ENCODE measurements around the gene CERS2. TPM values are rescaled to one million over a fixed set of nuclear protein-coding genes. Genes with fewer than 3 reads are reported as not detected.
"Not testable (repeated sequence)": the region's sequence is repeated elsewhere in the genome, so short reads cannot be mapped to it uniquely, and the experiment has no call there.

The CERS2 gene
- total RNA-seq, 1 donor = 84.8 TPM

GRCh38 chr1:150965605-150966004, 9.0 kb downstream of the CERS2 start:
- H3K9me3 ChIP-seq (ENCODE audit: low read depth, low read length) = no peaks in the 10 kb centered on the region
- H3K4me1 ChIP-seq (ENCODE audit: insufficient read depth, low read length) = peaks cover 6% of the 10 kb centered on the region
- no peak overlapping the region for H3K4me3 ChIP-seq (ENCODE audit: low read length)
- H3K27me3 ChIP-seq (ENCODE audit: insufficient read depth, low read length) = no peaks in the 10 kb centered on the region

GRCh38 chr1:150964164-150964489, 10.5 kb downstream of the CERS2 start:
- no peaks in the 10 kb centered on the region for H3K9me3 ChIP-seq (ENCODE audit: low read depth, low read length)
- H3K27me3 ChIP-seq (ENCODE audit: insufficient read depth, low read length) = no peaks in the 10 kb centered on the region
- H3K4me1 ChIP-seq (ENCODE audit: insufficient read depth, low read length) = no peaks in the 10 kb centered on the region
- H3K4me3 ChIP-seq (ENCODE audit: low read length) = no peak overlapping the region

GRCh38 chr1:150963321-150964163, 11.1 kb downstream of the CERS2 start:
- H3K27me3 ChIP-seq (ENCODE audit: insufficient read depth, low read length) = no peaks in the 10 kb centered on the region
- H3K9me3 ChIP-seq (ENCODE audit: low read depth, low read length) = no peaks in the 10 kb centered on the region
- H3K4me1 ChIP-seq (ENCODE audit: insufficient read depth, low read length) = no peaks in the 10 kb centered on the region
- no peak overlapping the region for H3K4me3 ChIP-seq (ENCODE audit: low read length)

GRCh38 chr1:150961756-150962155, 12.9 kb downstream of the CERS2 start:
- H3K27me3 ChIP-seq (ENCODE audit: insufficient read depth, low read length) = no peaks in the 10 kb centered on the region

GRCh38 chr1:150960646-150961045, 14.0 kb downstream of the CERS2 start:
- no peak overlapping the region for H3K4me3 ChIP-seq (ENCODE audit: low read length)
- H3K9me3 ChIP-seq (ENCODE audit: low read depth, low read length) = no peaks in the 10 kb centered on the region
- no peaks in the 10 kb centered on the region for H3K27me3 ChIP-seq (ENCODE audit: insufficient read depth, low read length)
- H3K4me1 ChIP-seq (ENCODE audit: insufficient read depth, low read length) = no peaks in the 10 kb centered on the region

More at GRCh38 chr1:150961756-150962155, 12.9 kb downstream of the CERS2 start:
- Histone ChIP-seq H3K4me3 (ENCODE audit: low read length) (no peak overlapping the region), H3K9me3 (ENCODE audit: low read depth, low read length) (no peaks in the 10 kb centered on the region), H3K4me1 (ENCODE audit: insufficient read depth, low read length) (no peaks in the 10 kb centered on the region)

GRCh38 chr1:150957666-150958065, 17.0 kb downstream of the CERS2 start:
- Histone ChIP-seq H3K27me3 (ENCODE audit: insufficient read depth, low read length) (no peaks in the 10 kb centered on the region), H3K4me1 (ENCODE audit: insufficient read depth, low read length) (no peaks in the 10 kb centered on the region), H3K4me3 (ENCODE audit: low read length) (no peak overlapping the region), H3K9me3 (ENCODE audit: low read depth, low read length) (no peaks in the 10 kb centered on the region)

- no peaks in the 10 kb centered on the region for H3K9me3 ChIP-seq (ENCODE audit: low read depth, low read length)
- H3K4me1 ChIP-seq (ENCODE audit: insufficient read depth, low read length) = no peaks in the 10 kb centered on the region
- H3K4me3 ChIP-seq (ENCODE audit: low read length) = no peak overlapping the region
- no peaks in the 10 kb centered on the region for H3K27me3 ChIP-seq (ENCODE audit: insufficient read depth, low read length)
Observed at GRCh38 chr1:150955280-150955679, 19.4 kb downstream of the CERS2 start.

- no peaks in the 10 kb centered on the region for H3K9me3 ChIP-seq (ENCODE audit: low read depth, low read length)
- no peaks in the 10 kb centered on the region for H3K27me3 ChIP-seq (ENCODE audit: insufficient read depth, low read length)
- no peak overlapping the region for H3K4me3 ChIP-seq (ENCODE audit: low read length)
- H3K4me1 ChIP-seq (ENCODE audit: insufficient read depth, low read length) = no peaks in the 10 kb centered on the region
Observed at GRCh38 chr1:150954708-150955107, 19.9 kb downstream of the CERS2 start.

- Histone ChIP-seq H3K9me3 (ENCODE audit: low read depth, low read length) (no peaks in the 10 kb centered on the region), H3K27me3 (ENCODE audit: insufficient read depth, low read length) (no peaks in the 10 kb centered on the region), H3K4me3 (ENCODE audit: low read length) (no peak overlapping the region), H3K4me1 (ENCODE audit: insufficient read depth, low read length) (no peaks in the 10 kb centered on the region)
Observed at GRCh38 chr1:150944856-150945255, 29.8 kb downstream of the CERS2 start.

GRCh38 chr1:150931773-150932172, 42.9 kb downstream of the CERS2 start:
- no peaks in the 10 kb centered on the region for H3K9me3 ChIP-seq (ENCODE audit: low read depth, low read length)

GRCh38 chr1:150928775-150929174, 45.9 kb downstream of the CERS2 start:
- H3K9me3 ChIP-seq (ENCODE audit: low read depth, low read length); H3K27me3 ChIP-seq (ENCODE audit: insufficient read depth, low read length); H3K4me3 ChIP-seq (ENCODE audit: low read length): not testable (repeated sequence)
- H3K4me1 ChIP-seq (ENCODE audit: insufficient read depth, low read length) = peaks cover 19% of the 10 kb centered on the region

More at GRCh38 chr1:150931773-150932172, 42.9 kb downstream of the CERS2 start:
- H3K4me1 ChIP-seq (ENCODE audit: insufficient read depth, low read length) = peaks cover 23% of the 10 kb centered on the region
- H3K27me3 ChIP-seq (ENCODE audit: insufficient read depth, low read length) = no peaks in the 10 kb centered on the region
- no peak overlapping the region for H3K4me3 ChIP-seq (ENCODE audit: low read length)

GRCh38 chr1:150928286-150928685, 46.3 kb downstream of the CERS2 start:
- H3K4me3 ChIP-seq (ENCODE audit: low read length) = no peak overlapping the region
- H3K4me1 ChIP-seq (ENCODE audit: insufficient read depth, low read length) = peaks cover 19% of the 10 kb centered on the region
- H3K27me3 ChIP-seq (ENCODE audit: insufficient read depth, low read length) = no peaks in the 10 kb centered on the region
- H3K9me3 ChIP-seq (ENCODE audit: low read depth, low read length) = no peaks in the 10 kb centered on the region

- H3K4me1 ChIP-seq (ENCODE audit: insufficient read depth, low read length) = peaks cover 19% of the 10 kb centered on the region
- H3K4me3 ChIP-seq (ENCODE audit: low read length) = no peak overlapping the region
Observed at GRCh38 chr1:150927624-150928023, 47.0 kb downstream of the CERS2 start.

GRCh38 chr1:150926097-150926741, 48.4 kb downstream of the CERS2 start, which contains the start of gene SETDB1:
TSS of gene SETDB1 (plus strand) at chr1:150926363. CDS start at chr1:150927715, 1,352 bp downstream.
- H3K27me3 ChIP-seq (ENCODE audit: insufficient read depth, low read length) = no peaks in the 10 kb centered on the region
- H3K9me3 ChIP-seq (ENCODE audit: low read depth, low read length) = no peaks in the 10 kb centered on the region
- H3K4me1 ChIP-seq (ENCODE audit: insufficient read depth, low read length) = peaks cover 23% of the 10 kb centered on the region
- peak within 1 kb of the TSS; percentile 84 for H3K4me3 ChIP-seq (ENCODE audit: low read length)

More at GRCh38 chr1:150927624-150928023, 47.0 kb downstream of the CERS2 start:
- no peaks in the 10 kb centered on the region for H3K9me3 ChIP-seq (ENCODE audit: low read depth, low read length)
- no peaks in the 10 kb centered on the region for H3K27me3 ChIP-seq (ENCODE audit: insufficient read depth, low read length)

GRCh38 chr1:150925080-150925479, 49.6 kb downstream of the CERS2 start:
- Histone ChIP-seq H3K4me3 (ENCODE audit: low read length) (peak overlapping the region; percentile 84), H3K27me3 (ENCODE audit: insufficient read depth, low read length) (no peaks in the 10 kb centered on the region), H3K4me1 (ENCODE audit: insufficient read depth, low read length) (peaks cover 23% of the 10 kb centered on the region), H3K9me3 (ENCODE audit: low read depth, low read length) (no peaks in the 10 kb centered on the region)
